Neural cell (in vitro differentiated cells): ENCODE data around the gene FSCN2.

Source experiments
- EP300 ChIP-seq: fragments of 450-650 bp; conservative IDR thresholded peaks from 2 replicates; pipeline ENCODE4 v1.6.1; 2014; ENCODE audit warnings: antibody characterized with exemption, mild to moderate bottlenecking, moderate library complexity; ENCODE audit not compliant: poor library complexity, severe bottlenecking
- EZH2 ChIP-seq: fragments of 200-600, 300-800 bp; shearing (Covaris generic), sonication (generic); IDR thresholded peaks from 2 replicates; pipeline ENCODE4 v1.6.1; 2014; ENCODE audit warnings: antibody characterized with exemption, low read length, borderline replicate concordance, mild to moderate bottlenecking; ENCODE audit not compliant: insufficient read depth, poor library complexity, severe bottlenecking
- MXI1 ChIP-seq: fragments of 450-650 bp; conservative IDR thresholded peaks from 2 replicates; pipeline ENCODE4 v1.6.1; 2014; ENCODE audit warnings: antibody characterized with exemption, mild to moderate bottlenecking; ENCODE audit not compliant: poor library complexity, severe bottlenecking
- POLR2AphosphoS5 ChIP-seq: IDR thresholded peaks from 2 replicates; pipeline ENCODE4 v1.6.1; 2012
- RAD21 ChIP-seq: fragments of 450-650 bp; conservative IDR thresholded peaks from 2 replicates; pipeline ENCODE4 v1.6.1; 2014; ENCODE audit warnings: antibody characterized with exemption, mild to moderate bottlenecking, moderate library complexity
- SMC3 ChIP-seq: fragments of 450-650 bp; conservative IDR thresholded peaks from 2 replicates; pipeline ENCODE4 v1.6.1; 2014; ENCODE audit warnings: antibody characterized with exemption, mild to moderate bottlenecking, moderate library complexity; ENCODE audit not compliant: poor library complexity
- TAF1 ChIP-seq: IDR thresholded peaks from 2 replicates; pipeline ENCODE4 v1.6.1; 2012; ENCODE audit warnings: low read depth
- TF ChIP-seq, protein P1 (sequence below): fragments of 450-650 bp; IDR thresholded peaks from 2 replicates; pipeline ENCODE4 v1.5.1; 2014; ENCODE audit warnings: antibody characterized with exemption, mild to moderate bottlenecking, moderate library complexity; ENCODE audit not compliant: poor library complexity, severe bottlenecking
- TF ChIP-seq, protein P2 (sequence below): IDR thresholded peaks from 2 replicates; pipeline ENCODE4 v1.6.1; 2012; ENCODE audit warnings: borderline replicate concordance

DNA sequence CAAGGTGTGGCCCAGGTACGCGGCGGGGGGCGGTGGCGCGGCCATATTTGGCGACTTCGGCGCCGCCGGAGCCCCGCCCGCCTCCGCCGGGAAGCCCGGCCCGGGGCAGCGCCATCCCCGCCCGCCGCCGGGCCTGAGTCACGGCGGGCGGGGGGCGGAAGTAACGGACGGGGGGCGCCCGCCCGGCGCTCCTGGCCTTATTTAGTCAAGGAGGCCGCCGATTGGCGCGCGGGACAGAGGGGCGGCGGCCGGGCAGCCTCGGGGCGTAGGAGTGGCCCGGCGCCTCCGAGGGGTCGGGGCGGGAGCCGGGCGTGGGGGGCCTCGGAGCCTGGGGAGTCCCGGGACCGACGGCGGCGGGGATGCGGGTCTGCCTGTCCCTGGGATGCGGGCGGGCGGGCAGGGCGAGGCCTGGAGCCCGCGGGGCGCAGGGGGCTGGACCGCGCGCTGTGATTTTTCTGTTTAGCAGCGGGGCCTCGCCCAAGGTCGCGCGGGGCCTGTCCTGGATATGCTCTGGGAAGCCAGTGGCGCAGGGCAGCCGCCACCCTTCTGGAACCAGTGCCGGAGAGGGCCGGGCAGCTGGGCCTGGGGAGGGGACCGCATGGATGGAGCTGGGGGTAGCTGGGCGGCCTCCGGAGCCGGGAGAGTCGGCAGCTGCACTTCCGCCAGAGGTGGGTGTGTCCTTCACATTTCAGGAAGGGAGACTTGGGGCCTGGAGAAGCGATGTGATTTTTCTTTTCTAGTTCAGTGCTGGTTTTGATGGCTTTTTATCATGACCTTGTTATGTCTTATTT lies 13.2 kb upstream of the FSCN2 start:
- no peak for TF ChIP-seq RAD21
- TF ChIP-seq POLR2AphosphoS5, result peak; percentile 58
- TF ChIP-seq, protein P1, sequence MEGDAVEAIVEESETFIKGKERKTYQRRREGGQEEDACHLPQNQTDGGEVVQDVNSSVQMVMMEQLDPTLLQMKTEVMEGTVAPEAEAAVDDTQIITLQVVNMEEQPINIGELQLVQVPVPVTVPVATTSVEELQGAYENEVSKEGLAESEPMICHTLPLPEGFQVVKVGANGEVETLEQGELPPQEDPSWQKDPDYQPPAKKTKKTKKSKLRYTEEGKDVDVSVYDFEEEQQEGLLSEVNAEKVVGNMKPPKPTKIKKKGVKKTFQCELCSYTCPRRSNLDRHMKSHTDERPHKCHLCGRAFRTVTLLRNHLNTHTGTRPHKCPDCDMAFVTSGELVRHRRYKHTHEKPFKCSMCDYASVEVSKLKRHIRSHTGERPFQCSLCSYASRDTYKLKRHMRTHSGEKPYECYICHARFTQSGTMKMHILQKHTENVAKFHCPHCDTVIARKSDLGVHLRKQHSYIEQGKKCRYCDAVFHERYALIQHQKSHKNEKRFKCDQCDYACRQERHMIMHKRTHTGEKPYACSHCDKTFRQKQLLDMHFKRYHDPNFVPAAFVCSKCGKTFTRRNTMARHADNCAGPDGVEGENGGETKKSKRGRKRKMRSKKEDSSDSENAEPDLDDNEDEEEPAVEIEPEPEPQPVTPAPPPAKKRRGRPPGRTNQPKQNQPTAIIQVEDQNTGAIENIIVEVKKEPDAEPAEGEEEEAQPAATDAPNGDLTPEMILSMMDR, result no peak
- peak; percentile 40 for TF ChIP-seq TAF1
- TF ChIP-seq EZH2, result no peak
- no peak for TF ChIP-seq SMC3
- no peak for TF ChIP-seq MXI1
- TF ChIP-seq, protein P2, sequence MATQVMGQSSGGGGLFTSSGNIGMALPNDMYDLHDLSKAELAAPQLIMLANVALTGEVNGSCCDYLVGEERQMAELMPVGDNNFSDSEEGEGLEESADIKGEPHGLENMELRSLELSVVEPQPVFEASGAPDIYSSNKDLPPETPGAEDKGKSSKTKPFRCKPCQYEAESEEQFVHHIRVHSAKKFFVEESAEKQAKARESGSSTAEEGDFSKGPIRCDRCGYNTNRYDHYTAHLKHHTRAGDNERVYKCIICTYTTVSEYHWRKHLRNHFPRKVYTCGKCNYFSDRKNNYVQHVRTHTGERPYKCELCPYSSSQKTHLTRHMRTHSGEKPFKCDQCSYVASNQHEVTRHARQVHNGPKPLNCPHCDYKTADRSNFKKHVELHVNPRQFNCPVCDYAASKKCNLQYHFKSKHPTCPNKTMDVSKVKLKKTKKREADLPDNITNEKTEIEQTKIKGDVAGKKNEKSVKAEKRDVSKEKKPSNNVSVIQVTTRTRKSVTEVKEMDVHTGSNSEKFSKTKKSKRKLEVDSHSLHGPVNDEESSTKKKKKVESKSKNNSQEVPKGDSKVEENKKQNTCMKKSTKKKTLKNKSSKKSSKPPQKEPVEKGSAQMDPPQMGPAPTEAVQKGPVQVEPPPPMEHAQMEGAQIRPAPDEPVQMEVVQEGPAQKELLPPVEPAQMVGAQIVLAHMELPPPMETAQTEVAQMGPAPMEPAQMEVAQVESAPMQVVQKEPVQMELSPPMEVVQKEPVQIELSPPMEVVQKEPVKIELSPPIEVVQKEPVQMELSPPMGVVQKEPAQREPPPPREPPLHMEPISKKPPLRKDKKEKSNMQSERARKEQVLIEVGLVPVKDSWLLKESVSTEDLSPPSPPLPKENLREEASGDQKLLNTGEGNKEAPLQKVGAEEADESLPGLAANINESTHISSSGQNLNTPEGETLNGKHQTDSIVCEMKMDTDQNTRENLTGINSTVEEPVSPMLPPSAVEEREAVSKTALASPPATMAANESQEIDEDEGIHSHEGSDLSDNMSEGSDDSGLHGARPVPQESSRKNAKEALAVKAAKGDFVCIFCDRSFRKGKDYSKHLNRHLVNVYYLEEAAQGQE, result peak; percentile 62
- TF ChIP-seq EP300, result no peak
